Muscle layer of colon (tissue), 2 donors: ENCODE data around the gene C9orf153.

Experiments
- H3K27ac ChIP-seq: one replicate; pipeline ENCODE4 v1.7.0; 2013; ENCODE audit warnings: low read depth, mild to moderate bottlenecking, low read length, moderate library complexity
- H3K27me3 ChIP-seq, 2 donors: one replicate each; pipeline ENCODE4 v1.7.0; 2013; ENCODE audit warnings: low read length in 2 of 2, mild to moderate bottlenecking in 2 of 2; ENCODE audit not compliant: insufficient read depth in 2 of 2, control insufficient read depth in 1 of 2
- H3K36me3 ChIP-seq: one replicate; pipeline ENCODE4 v1.7.0; 2013; ENCODE audit warnings: mild to moderate bottlenecking, low read length; ENCODE audit not compliant: insufficient read depth
- H3K4me1 ChIP-seq: one replicate; pipeline ENCODE4 v1.7.0; 2013; ENCODE audit warnings: mild to moderate bottlenecking, low read length; ENCODE audit not compliant: insufficient read depth
- H3K4me3 ChIP-seq, 2 donors: one replicate each; pipeline ENCODE4 v1.7.0; 2013; ENCODE audit warnings: low read length in 2 of 2, low read depth in 1 of 2, mild to moderate bottlenecking in 1 of 2, moderate library complexity in 1 of 2
- H3K9ac ChIP-seq: one replicate; pipeline ENCODE4 v1.7.0; 2013; ENCODE audit warnings: low read length
- H3K9me3 ChIP-seq: one replicate; pipeline ENCODE4 v1.7.0; 2013; ENCODE audit warnings: mild to moderate bottlenecking, low read length
- donor health status: abdominal sarcoma.
- donor health status: Adenocarcinoma of cecum.

Gene C9orf153

GRCh38 chr9:86184138-86184524 is 75.3 kb downstream of the C9orf153 start:
- no peak overlapping the region for H3K9ac ChIP-seq
- H3K27ac ChIP-seq, result no peak overlapping the region
- no peaks in the 10 kb centered on the region for H3K27me3 ChIP-seq
- H3K9me3 ChIP-seq, result no peaks in the 10 kb centered on the region
- no peaks in the 10 kb centered on the region for H3K36me3 ChIP-seq
- H3K4me3 ChIP-seq, result no peak overlapping the region
- no peaks in the 10 kb centered on the region for H3K4me1 ChIP-seq

DNA sequence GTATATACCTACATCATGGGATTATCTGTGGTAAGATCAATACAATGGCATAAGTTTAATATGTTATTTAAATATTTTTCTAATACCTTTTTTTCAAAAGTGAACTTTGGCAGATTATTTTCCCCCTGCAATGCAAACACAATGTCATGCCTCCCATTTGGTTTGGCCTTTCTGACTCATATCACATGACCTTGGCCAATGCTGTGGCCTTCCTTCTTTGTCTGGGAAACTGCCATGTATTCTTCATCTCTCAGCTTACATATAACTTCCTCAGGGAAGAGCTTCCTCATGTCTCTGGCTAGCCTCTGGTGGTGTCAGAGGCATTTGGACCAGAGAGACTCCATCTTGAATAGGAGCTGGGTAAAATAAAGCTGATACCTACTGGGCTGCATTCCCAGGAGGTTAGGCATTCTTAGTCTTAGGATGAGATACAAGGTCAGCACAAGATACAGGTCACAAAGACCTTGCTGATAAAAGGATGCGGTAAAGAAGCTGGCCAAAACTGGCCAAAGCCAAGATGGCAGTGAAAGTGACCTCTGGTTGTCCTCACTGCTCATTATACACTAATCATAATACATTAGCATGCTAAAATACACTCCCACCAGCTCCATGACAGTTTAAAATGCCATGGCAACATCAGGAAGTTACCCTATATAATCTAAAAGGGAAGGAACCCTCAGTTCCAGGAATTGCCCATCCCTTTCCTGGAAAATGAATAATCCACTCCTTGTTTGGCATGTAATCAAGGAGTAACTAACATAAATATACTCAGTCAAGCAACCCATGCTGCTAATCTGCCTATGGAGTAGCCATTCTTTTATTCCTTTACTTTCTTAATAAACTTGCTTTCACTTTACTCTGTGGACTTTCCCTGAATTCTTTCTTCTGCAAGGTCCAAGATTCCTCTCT is 76.0 kb downstream of the C9orf153 start:
- no peaks in the 10 kb centered on the region for H3K27me3 ChIP-seq
- H3K4me3 ChIP-seq, result no peak overlapping the region
- no peaks in the 10 kb centered on the region for H3K4me1 ChIP-seq
- no peaks in the 10 kb centered on the region for H3K9me3 ChIP-seq
- no peak overlapping the region for H3K9ac ChIP-seq
- H3K27ac ChIP-seq, result no peak overlapping the region
- H3K36me3 ChIP-seq, result no peaks in the 10 kb centered on the region

- no peaks in the 10 kb centered on the region for H3K9me3 ChIP-seq
- H3K27me3 ChIP-seq, result no peaks in the 10 kb centered on the region
- H3K4me3 ChIP-seq, result no peak overlapping the region
- no peaks in the 10 kb centered on the region for H3K36me3 ChIP-seq
- no peak overlapping the region for H3K27ac ChIP-seq
- peaks cover 4% of the 10 kb centered on the region for H3K4me1 ChIP-seq
- H3K9ac ChIP-seq, result no peak overlapping the region
Measured at GRCh38 chr9:86181379-86182315, 77.8 kb downstream of the C9orf153 start.

- H3K4me3 ChIP-seq, result no peak overlapping the region
- H3K4me1 ChIP-seq, result peaks cover 4% of the 10 kb centered on the region
- H3K36me3 ChIP-seq, result no peaks in the 10 kb centered on the region
- no peaks in the 10 kb centered on the region for H3K27me3 ChIP-seq
- no peak overlapping the region for H3K27ac ChIP-seq
- no peak overlapping the region for H3K9ac ChIP-seq
- H3K9me3 ChIP-seq, result no peaks in the 10 kb centered on the region
Measured at GRCh38 chr9:86178503-86178902, 81.0 kb downstream of the C9orf153 start.

DNA sequence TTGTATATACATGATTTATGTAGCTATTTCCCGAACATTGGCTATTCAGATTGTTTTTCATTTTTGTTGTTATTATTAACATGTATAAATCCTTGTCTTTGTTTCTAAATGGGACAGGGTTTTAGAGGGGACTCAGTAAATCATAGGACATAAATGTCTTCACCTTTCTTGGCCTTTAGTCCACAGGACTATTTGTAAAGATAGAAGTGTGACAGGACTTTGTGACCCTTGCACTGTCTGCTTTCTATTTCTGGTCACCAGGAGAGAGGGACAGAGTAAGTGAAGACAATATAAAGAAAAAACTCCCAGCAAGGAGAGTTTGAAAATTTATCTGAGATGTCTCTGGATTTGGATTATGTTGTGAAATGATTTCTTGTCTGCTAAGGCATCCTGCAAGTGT is 81.5 kb downstream of the C9orf153 start:
- Histone ChIP-seq H3K9me3 (no peaks in the 10 kb centered on the region), H3K9ac (no peak overlapping the region), H3K4me3 (no peak overlapping the region), H3K4me1 (peaks cover 4% of the 10 kb centered on the region), H3K27ac (no peak overlapping the region), H3K27me3 (no peaks in the 10 kb centered on the region), H3K36me3 (no peaks in the 10 kb centered on the region)

DNA sequence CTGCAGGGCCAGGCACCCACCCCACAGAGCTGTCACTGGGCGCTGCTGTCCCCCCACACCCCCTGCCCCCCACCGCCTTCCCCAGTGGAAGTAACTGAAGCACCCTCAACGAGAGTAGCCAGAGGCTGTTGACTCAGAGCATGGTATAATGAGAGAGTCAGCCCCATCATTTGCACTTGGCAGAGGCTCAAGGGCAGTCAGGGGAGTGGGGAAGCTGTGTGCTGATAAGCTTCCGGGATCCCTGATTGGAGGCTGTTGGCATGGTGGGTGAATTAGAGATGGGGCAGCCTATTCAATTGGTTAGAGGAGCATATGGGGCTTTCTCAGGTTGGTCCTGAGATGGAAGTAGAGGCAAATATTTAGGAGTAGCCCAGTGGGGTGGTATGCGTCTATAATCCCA is 83.0 kb downstream of the C9orf153 start:
- H3K27me3 ChIP-seq, result no peaks in the 10 kb centered on the region
- H3K9me3 ChIP-seq, result no peaks in the 10 kb centered on the region
- H3K9ac ChIP-seq, result no peak overlapping the region
- H3K4me3 ChIP-seq, result no peak overlapping the region
- no peaks in the 10 kb centered on the region for H3K36me3 ChIP-seq
- peaks cover 4% of the 10 kb centered on the region for H3K4me1 ChIP-seq
- no peak overlapping the region for H3K27ac ChIP-seq

- H3K36me3 ChIP-seq, result no peaks in the 10 kb centered on the region
- no peaks in the 10 kb centered on the region for H3K27me3 ChIP-seq
- no peak overlapping the region for H3K4me3 ChIP-seq
- H3K27ac ChIP-seq, result no peak overlapping the region
- peaks cover 4% of the 10 kb centered on the region for H3K4me1 ChIP-seq
- no peaks in the 10 kb centered on the region for H3K9me3 ChIP-seq
- no peak overlapping the region for H3K9ac ChIP-seq
Measured at GRCh38 chr9:86175743-86176456, 83.6 kb downstream of the C9orf153 start.

DNA sequence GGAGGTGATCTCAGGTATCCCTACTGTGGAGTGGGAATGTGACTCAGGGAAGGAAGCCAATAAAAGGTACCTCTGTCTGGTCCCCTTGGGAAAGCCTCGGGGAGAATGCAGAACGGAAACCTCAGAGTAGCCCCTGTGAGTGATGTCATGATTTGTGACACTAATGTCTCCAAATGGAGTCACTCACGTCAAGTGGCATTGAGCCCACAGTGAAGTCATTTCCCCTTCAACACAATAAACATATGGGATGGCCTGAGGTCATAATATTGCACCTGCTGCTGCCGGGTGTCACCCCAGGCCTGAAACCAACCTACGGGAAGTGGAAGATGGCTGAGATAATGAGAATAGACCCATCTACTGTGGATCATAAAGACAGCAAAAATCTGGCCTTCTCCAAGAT is 84.2 kb downstream of the C9orf153 start:
- H3K9me3 ChIP-seq, result no peaks in the 10 kb centered on the region
- H3K27me3 ChIP-seq, result no peaks in the 10 kb centered on the region
- H3K4me1 ChIP-seq, result peaks cover 4% of the 10 kb centered on the region
- no peak overlapping the region for H3K27ac ChIP-seq
- H3K36me3 ChIP-seq, result no peaks in the 10 kb centered on the region
- no peak overlapping the region for H3K9ac ChIP-seq
- no peak overlapping the region for H3K4me3 ChIP-seq
